HG03064 (cell line): ENCODE results near the gene ATG7.
"Not testable (repeated sequence)": the region's sequence is repeated elsewhere in the genome, so short reads cannot be mapped to it uniquely, and the experiment has no call there.

Experiments
- ATAC-seq: cut with Tn5 transposase; IDR thresholded peaks from one replicate; pipeline ENCODE4 v1.9.1; 2021; ENCODE audit warnings: low read depth; ENCODE audit not compliant: unreplicated experiment

ATG7 gene

GRCh38 chr3:11250902-11251806 is 21.0 kb upstream of the ATG7 start:
- ATAC-seq = no peak

- no peak for ATAC-seq
These were observed 20.4 kb upstream of the ATG7 start for GRCh38 chr3:11251807-11252176.

- no peak for ATAC-seq
These were observed 17.3 kb upstream of the ATG7 start for GRCh38 chr3:11254876-11255275.

- not testable (repeated sequence) for ATAC-seq
These were observed 16.7 kb upstream of the ATG7 start for GRCh38 chr3:11255537-11255936.

GRCh38 chr3:11258958-11259357 is 13.2 kb upstream of the ATG7 start:
- ATAC-seq = no peak

GRCh38 chr3:11260460-11260859 is 11.7 kb upstream of the ATG7 start:
- ATAC-seq = no peak

- ATAC-seq = no peak
These were observed 3.2 kb upstream of the ATG7 start for GRCh38 chr3:11269007-11269406.

GRCh38 chr3:11272906-11273574 is 843 bp downstream of the ATG7 start:
- no peak for ATAC-seq

GRCh38 chr3:11273891-11274291 is 1.7 kb downstream of the ATG7 start:
- ATAC-seq = no peak

- ATAC-seq = no peak
These were observed 2.5 kb downstream of the ATG7 start for GRCh38 chr3:11274566-11275142.

- ATAC-seq = no peak
These were observed 3.7 kb downstream of the ATG7 start for GRCh38 chr3:11275926-11276325.

GRCh38 chr3:11276901-11277300 is 4.7 kb downstream of the ATG7 start:
- ATAC-seq = no peak

- ATAC-seq = no peak
These were observed 10.3 kb downstream of the ATG7 start for GRCh38 chr3:11282250-11283138.

GRCh38 chr3:11283139-11283475 is 10.9 kb downstream of the ATG7 start:
- ATAC-seq = no peak

GRCh38 chr3:11284011-11284410 is 11.8 kb downstream of the ATG7 start:
- no peak for ATAC-seq

GRCh38 chr3:11285471-11285870 is 13.3 kb downstream of the ATG7 start:
- no peak for ATAC-seq

- no peak for ATAC-seq
These were observed 15.2 kb downstream of the ATG7 start for GRCh38 chr3:11287404-11287803.

- ATAC-seq = no peak
These were observed 15.9 kb downstream of the ATG7 start for GRCh38 chr3:11288021-11288491.

- ATAC-seq = peak; percentile 65
These were observed 16.8 kb downstream of the ATG7 start for GRCh38 chr3:11288786-11289637.

GRCh38 chr3:11289864-11290263 is 17.7 kb downstream of the ATG7 start:
- ATAC-seq = no peak
